ENCODE results near the gene PITX2. TPM values are rescaled to one million over a fixed set of nuclear protein-coding genes. Genes with fewer than 3 reads are reported as not detected.

PITX2 gene
- total and polyA plus RNA-seq, 2 experiments from 2014 or later: 0.52 to 0.99 TPM

DNA sequence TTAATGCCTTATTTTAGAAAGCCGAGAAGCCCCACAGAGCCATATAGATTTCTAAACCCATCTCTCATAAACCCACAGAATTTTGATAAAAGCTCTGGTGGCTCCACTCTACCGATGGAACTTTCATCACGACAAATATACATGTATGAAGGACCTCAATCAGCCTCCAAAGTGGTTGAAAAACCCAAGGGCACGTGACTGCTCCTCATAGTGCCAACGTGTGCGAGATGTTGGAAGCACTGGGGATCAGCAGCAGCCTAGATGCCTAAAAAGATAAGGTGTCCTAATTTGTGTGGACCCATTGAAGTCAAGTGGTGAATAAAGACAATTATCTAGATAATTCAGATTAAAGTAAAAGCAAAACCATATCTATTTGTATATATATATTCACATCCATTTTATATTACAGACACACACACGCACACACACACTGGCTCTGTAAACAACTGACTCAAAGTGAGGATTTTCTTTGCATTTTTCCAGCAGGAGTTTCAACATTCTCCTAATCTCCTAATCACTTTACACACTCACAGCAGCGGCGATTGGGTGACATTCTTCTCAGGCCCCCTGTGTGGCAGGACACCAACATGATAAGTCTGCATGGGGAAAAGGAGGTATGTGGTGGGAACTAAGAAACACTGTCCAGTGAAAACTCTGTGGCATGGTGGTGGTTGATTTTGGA, 2.8 kb upstream of the PITX2 start (continued):
- TF ChIP-seq, protein P1, sequence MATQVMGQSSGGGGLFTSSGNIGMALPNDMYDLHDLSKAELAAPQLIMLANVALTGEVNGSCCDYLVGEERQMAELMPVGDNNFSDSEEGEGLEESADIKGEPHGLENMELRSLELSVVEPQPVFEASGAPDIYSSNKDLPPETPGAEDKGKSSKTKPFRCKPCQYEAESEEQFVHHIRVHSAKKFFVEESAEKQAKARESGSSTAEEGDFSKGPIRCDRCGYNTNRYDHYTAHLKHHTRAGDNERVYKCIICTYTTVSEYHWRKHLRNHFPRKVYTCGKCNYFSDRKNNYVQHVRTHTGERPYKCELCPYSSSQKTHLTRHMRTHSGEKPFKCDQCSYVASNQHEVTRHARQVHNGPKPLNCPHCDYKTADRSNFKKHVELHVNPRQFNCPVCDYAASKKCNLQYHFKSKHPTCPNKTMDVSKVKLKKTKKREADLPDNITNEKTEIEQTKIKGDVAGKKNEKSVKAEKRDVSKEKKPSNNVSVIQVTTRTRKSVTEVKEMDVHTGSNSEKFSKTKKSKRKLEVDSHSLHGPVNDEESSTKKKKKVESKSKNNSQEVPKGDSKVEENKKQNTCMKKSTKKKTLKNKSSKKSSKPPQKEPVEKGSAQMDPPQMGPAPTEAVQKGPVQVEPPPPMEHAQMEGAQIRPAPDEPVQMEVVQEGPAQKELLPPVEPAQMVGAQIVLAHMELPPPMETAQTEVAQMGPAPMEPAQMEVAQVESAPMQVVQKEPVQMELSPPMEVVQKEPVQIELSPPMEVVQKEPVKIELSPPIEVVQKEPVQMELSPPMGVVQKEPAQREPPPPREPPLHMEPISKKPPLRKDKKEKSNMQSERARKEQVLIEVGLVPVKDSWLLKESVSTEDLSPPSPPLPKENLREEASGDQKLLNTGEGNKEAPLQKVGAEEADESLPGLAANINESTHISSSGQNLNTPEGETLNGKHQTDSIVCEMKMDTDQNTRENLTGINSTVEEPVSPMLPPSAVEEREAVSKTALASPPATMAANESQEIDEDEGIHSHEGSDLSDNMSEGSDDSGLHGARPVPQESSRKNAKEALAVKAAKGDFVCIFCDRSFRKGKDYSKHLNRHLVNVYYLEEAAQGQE (IDR thresholded peaks at IDR 0.05; ENCODE audit: unreplicated experiment): no peak
- no peak for TF ChIP-seq ZNF331 (CRISPR knock-in tag; IDR thresholded peaks at IDR 0.05; ENCODE audit: low read depth)

DNA sequence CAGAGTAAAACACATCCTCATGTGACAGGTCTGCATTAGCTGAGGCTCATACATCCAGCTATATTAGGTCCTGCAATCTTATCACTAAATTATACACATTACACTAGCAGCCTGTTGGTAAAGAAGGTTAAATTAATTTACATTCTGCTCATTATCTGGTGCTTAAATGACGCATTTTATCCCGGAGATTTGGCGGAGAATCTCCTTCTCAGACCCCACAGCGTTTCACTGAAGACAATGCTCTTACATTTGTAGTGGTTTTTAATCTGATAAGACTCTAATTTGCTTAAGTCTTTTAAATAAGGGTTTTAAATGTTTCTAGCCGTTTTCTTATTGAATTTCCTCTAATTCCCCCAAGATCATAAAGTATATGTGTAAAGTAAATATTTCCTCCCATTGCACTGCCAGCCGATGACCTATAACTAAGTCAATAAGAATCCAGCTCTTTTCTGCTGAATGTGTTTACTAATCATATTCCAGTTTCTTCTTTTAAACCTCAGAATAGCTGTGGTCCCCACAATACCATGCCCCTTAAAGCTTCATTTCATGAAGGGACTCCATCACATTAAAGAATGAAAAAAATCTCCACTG, 2.1 kb upstream of the PITX2 start:
- no peak for ATAC-seq
- no peak overlapping the region for H3K27ac ChIP-seq (ENCODE audit: low read depth)
- H3K4me2 ChIP-seq: no peak overlapping the region
- H3K4me1 Mint-ChIP-seq: peaks cover 60% of the 10 kb centered on the region
- H3K27ac Mint-ChIP-seq: no peak overlapping the region
- H3K27me3 ChIP-seq (ENCODE audit: insufficient read depth): peaks cover 98% of the 10 kb centered on the region
- peaks cover 100% of the 10 kb centered on the region for H3K27me3 Mint-ChIP-seq (ENCODE audit: insufficient read depth, low read depth, poor library complexity)
- H3K4me3 ChIP-seq: no peak overlapping the region
- no peaks in the 10 kb centered on the region for H3K9me2 ChIP-seq (ENCODE audit: insufficient read depth)
- no peak overlapping the region for H3K4me3 Mint-ChIP-seq
- H3K9me3 Mint-ChIP-seq: no peaks in the 10 kb centered on the region; the same call in none of the 3 replicates
- H3F3A ChIP-seq (replicated peaks; ENCODE audit: low read depth): peaks cover 46% of the 10 kb centered on the region
- TF ChIP-seq EZH2 (IDR thresholded peaks at IDR 0.05; ENCODE audit: low read depth, unreplicated experiment) (peak; percentile 41), ETS1 (IDR thresholded peaks at IDR 0.05) (no peak)
- H2AFZ ChIP-seq: no peak overlapping the region
- H3K36me3 ChIP-seq (ENCODE audit: insufficient read depth): no peaks in the 10 kb centered on the region
- H3K79me2 ChIP-seq (replicated peaks; ENCODE audit: insufficient read depth): no peaks in the 10 kb centered on the region
- no peaks in the 10 kb centered on the region; the same call in 2 of the 3 replicates for H3K36me3 Mint-ChIP-seq (ENCODE audit: low read depth)
- H3K4me1 ChIP-seq (ENCODE audit: insufficient read depth): peaks cover 70% of the 10 kb centered on the region
- no peak for DNase-seq (ENCODE audit: low spot score)
- peaks cover 21% of the 10 kb centered on the region; the same call in 1 of the 2 replicates for H4K20me1 ChIP-seq (replicated peaks; ENCODE audit: insufficient read depth)

- Histone ChIP-seq H4K20me1 (replicated peaks; ENCODE audit: insufficient read depth) (peaks cover 18% of the 10 kb centered on the region; the same call in 1 of the 2 replicates), H3K4me1 (ENCODE audit: insufficient read depth) (peaks cover 67% of the 10 kb centered on the region), H3K36me3 (ENCODE audit: insufficient read depth) (no peaks in the 10 kb centered on the region), H3K4me3 (no peak overlapping the region), H2AFZ (no peak overlapping the region), H3K27me3 (ENCODE audit: insufficient read depth) (peaks cover 98% of the 10 kb centered on the region), H3F3A (replicated peaks; ENCODE audit: low read depth) (peaks cover 45% of the 10 kb centered on the region), H3K9me2 (ENCODE audit: insufficient read depth) (no peaks in the 10 kb centered on the region), H3K79me2 (replicated peaks; ENCODE audit: insufficient read depth) (no peaks in the 10 kb centered on the region), H3K4me2 (no peak overlapping the region), H3K27ac (ENCODE audit: low read depth) (no peak overlapping the region)
- DNase-seq (ENCODE audit: low spot score): no peak
- H3K27ac Mint-ChIP-seq: no peak overlapping the region
- no peaks in the 10 kb centered on the region; the same call in 2 of the 3 replicates for H3K36me3 Mint-ChIP-seq (ENCODE audit: low read depth)
- no peaks in the 10 kb centered on the region; the same call in none of the 3 replicates for H3K9me3 Mint-ChIP-seq
- peaks cover 100% of the 10 kb centered on the region for H3K27me3 Mint-ChIP-seq (ENCODE audit: insufficient read depth, low read depth, poor library complexity)
- no peak for ATAC-seq
- H3K4me1 Mint-ChIP-seq: peaks cover 63% of the 10 kb centered on the region
- no peak overlapping the region; the same call in 2 of the 3 replicates for H3K4me3 Mint-ChIP-seq
- TF ChIP-seq, protein P2, sequence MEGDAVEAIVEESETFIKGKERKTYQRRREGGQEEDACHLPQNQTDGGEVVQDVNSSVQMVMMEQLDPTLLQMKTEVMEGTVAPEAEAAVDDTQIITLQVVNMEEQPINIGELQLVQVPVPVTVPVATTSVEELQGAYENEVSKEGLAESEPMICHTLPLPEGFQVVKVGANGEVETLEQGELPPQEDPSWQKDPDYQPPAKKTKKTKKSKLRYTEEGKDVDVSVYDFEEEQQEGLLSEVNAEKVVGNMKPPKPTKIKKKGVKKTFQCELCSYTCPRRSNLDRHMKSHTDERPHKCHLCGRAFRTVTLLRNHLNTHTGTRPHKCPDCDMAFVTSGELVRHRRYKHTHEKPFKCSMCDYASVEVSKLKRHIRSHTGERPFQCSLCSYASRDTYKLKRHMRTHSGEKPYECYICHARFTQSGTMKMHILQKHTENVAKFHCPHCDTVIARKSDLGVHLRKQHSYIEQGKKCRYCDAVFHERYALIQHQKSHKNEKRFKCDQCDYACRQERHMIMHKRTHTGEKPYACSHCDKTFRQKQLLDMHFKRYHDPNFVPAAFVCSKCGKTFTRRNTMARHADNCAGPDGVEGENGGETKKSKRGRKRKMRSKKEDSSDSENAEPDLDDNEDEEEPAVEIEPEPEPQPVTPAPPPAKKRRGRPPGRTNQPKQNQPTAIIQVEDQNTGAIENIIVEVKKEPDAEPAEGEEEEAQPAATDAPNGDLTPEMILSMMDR (conservative IDR thresholded peaks at IDR 0.05; ENCODE audit: low read depth in 2 of 2): no peak
- TF ChIP-seq ETS1 (IDR thresholded peaks at IDR 0.05) (no peak), ZNF331 (CRISPR knock-in tag; IDR thresholded peaks at IDR 0.05; ENCODE audit: low read depth) (no peak), NANOG (IDR thresholded peaks at IDR 0.05; ENCODE audit: borderline replicate concordance) (no peak), EZH2 (IDR thresholded peaks at IDR 0.05; ENCODE audit: low read depth, unreplicated experiment) (peak; percentile 2)
Measured at GRCh38 chr4:110624398-110624780, 1.5 kb upstream of the PITX2 start.
